SK-N-SH treated with all-trans-retinoic acid at 6 μM for 48 hours (cell line): ENCODE data around the gene FRMD5.
A peak's percentile ranks its signal among the peaks of the same experiment; 100 is the strongest.

Source experiments
- ATAC-seq: fragments of 200-7000 bp; cut with Tn5 transposase; 3 replicates; pipeline ENCODE4 v1.9.1; 2020; ENCODE audit warnings: mild to moderate bottlenecking, moderate library complexity
- ARNTL ChIP-seq: fragments of 450-650 bp; formaldehyde crosslinking; IDR thresholded peaks from 2 replicates; pipeline ENCODE4 v1.5.0; 2020; ENCODE audit warnings: low read depth, mild to moderate bottlenecking, moderate library complexity, borderline replicate concordance
- BACH2 ChIP-seq: fragments of 250-450 bp; sonication (Bioruptor Pico); IDR thresholded peaks from 2 replicates; pipeline ENCODE4 v1.9.0; 2021; ENCODE audit warnings: mild to moderate bottlenecking, borderline replicate concordance
- CREB5 ChIP-seq: fragments of 250-450 bp; sonication (Bioruptor Pico); IDR thresholded peaks from 2 replicates; pipeline ENCODE4 v1.5.1; 2020; ENCODE audit warnings: low read depth, mild to moderate bottlenecking, moderate library complexity
- CSDC2 ChIP-seq: fragments of 250-450 bp; sonication (Bioruptor Pico); IDR thresholded peaks from 2 replicates; pipeline ENCODE4 v1.5.0; 2020; ENCODE audit warnings: mild to moderate bottlenecking, moderate library complexity
- CSRNP3 ChIP-seq: fragments of 250-450 bp; sonication (Bioruptor Pico); IDR thresholded peaks from 2 replicates; pipeline ENCODE4 v1.5.1; 2021; ENCODE audit warnings: mild to moderate bottlenecking, moderate library complexity
- ESRRG ChIP-seq: fragments of 250-450 bp; sonication (Bioruptor Pico); IDR thresholded peaks from 2 replicates; pipeline ENCODE4 v1.6.1; 2021; ENCODE audit warnings: mild to moderate bottlenecking
- ISL1 ChIP-seq: fragments of 250-450 bp; sonication (Bioruptor Pico); IDR thresholded peaks from 2 replicates; pipeline ENCODE4 v2.1.2; 2022; ENCODE audit warnings: mild to moderate bottlenecking, moderate library complexity
- OSR1 ChIP-seq: fragments of 250-450 bp; sonication (Bioruptor Pico); IDR thresholded peaks from 2 replicates; pipeline ENCODE4 v1.8.0; 2022; ENCODE audit warnings: moderate library complexity, mild to moderate bottlenecking, inconsistent platforms
- PATZ1 ChIP-seq: fragments of 250-450 bp; sonication (Bioruptor Pico); IDR thresholded peaks from 2 replicates; pipeline ENCODE4 v1.8.0; 2020; ENCODE audit warnings: mild to moderate bottlenecking, moderate library complexity, borderline replicate concordance
- POU6F1 ChIP-seq: fragments of 250-450 bp; sonication (Bioruptor Pico); IDR thresholded peaks from 2 replicates; pipeline ENCODE4 v1.8.0; 2021; ENCODE audit warnings: low read depth, mild to moderate bottlenecking, moderate library complexity, borderline replicate concordance
- PPARA ChIP-seq: fragments of 250-450 bp; sonication (Bioruptor Pico); IDR thresholded peaks from 2 replicates; pipeline ENCODE4 v1.5.0; 2020; ENCODE audit warnings: mild to moderate bottlenecking, borderline replicate concordance
- RARB ChIP-seq: fragments of 250-450 bp; sonication (Bioruptor Pico); IDR thresholded peaks from 2 replicates; pipeline ENCODE4 v1.8.0; 2021; ENCODE audit warnings: mild to moderate bottlenecking, moderate library complexity
- SNAI2 ChIP-seq: fragments of 250-450 bp; sonication (Bioruptor Pico); IDR thresholded peaks from 2 replicates; pipeline ENCODE4 v1.5.0; 2020; ENCODE audit warnings: mild to moderate bottlenecking, moderate library complexity
- TCF4 ChIP-seq: fragments of 250-450 bp; sonication (Bioruptor Pico); IDR thresholded peaks from 2 replicates; pipeline ENCODE4 v1.8.0; 2021; ENCODE audit warnings: mild to moderate bottlenecking, moderate library complexity, borderline replicate concordance
- TOX ChIP-seq: fragments of 250-450 bp; sonication (Bioruptor Pico); IDR thresholded peaks from 2 replicates; pipeline ENCODE4 v1.8.0; 2021; ENCODE audit warnings: mild to moderate bottlenecking, moderate library complexity, borderline replicate concordance
- ZFP3 ChIP-seq: fragments of 250-450 bp; sonication (Bioruptor Pico); IDR thresholded peaks from 2 replicates; pipeline ENCODE4 v1.5.0; 2020; ENCODE audit warnings: mild to moderate bottlenecking, moderate library complexity
- ZFP30 ChIP-seq: fragments of 450-650 bp; formaldehyde crosslinking; IDR thresholded peaks from 2 replicates; pipeline ENCODE4 v1.5.0; 2022; ENCODE audit warnings: mild to moderate bottlenecking, moderate library complexity
- ZNF565 ChIP-seq: fragments of 450-650 bp; formaldehyde crosslinking; conservative IDR thresholded peaks from 2 replicates; pipeline ENCODE4 v1.5.0; 2020; ENCODE audit warnings: low read depth, mild to moderate bottlenecking, moderate library complexity
- ZNF8 ChIP-seq: fragments of 450-650 bp; formaldehyde crosslinking; IDR thresholded peaks from 2 replicates; pipeline ENCODE4 v1.5.0; 2020; ENCODE audit warnings: mild to moderate bottlenecking, moderate library complexity

FRMD5 gene

GRCh38 chr15:44093836-44094235 is 101.2 kb downstream of the FRMD5 start:
- ATAC-seq: no peak
- no peak for TF ChIP-seq ZNF8 (CRISPR knock-in tag)
- TF ChIP-seq SNAI2 (CRISPR knock-in tag): no peak
- TF ChIP-seq TCF4 (CRISPR knock-in tag): no peak
- no peak for TF ChIP-seq OSR1 (CRISPR knock-in tag)
- no peak for TF ChIP-seq RARB (CRISPR knock-in tag)
- TF ChIP-seq BACH2 (CRISPR knock-in tag): no peak
- TF ChIP-seq ZFP3 (CRISPR knock-in tag): no peak
- TF ChIP-seq PATZ1 (CRISPR knock-in tag): no peak
- no peak for TF ChIP-seq ARNTL (CRISPR knock-in tag)
- no peak for TF ChIP-seq ZFP30 (CRISPR knock-in tag)
- TF ChIP-seq CSDC2: no peak

- TF ChIP-seq ISL1: no peak
- no peak for TF ChIP-seq PPARA (CRISPR knock-in tag)
- TF ChIP-seq CREB5: no peak
- TF ChIP-seq ARNTL (CRISPR knock-in tag): no peak
- TF ChIP-seq ZFP30 (CRISPR knock-in tag): no peak
- no peak for TF ChIP-seq CSRNP3 (CRISPR knock-in tag)
- TF ChIP-seq SNAI2 (CRISPR knock-in tag): no peak
- no peak for TF ChIP-seq POU6F1 (CRISPR knock-in tag)
- TF ChIP-seq ZNF565: no peak
- TF ChIP-seq RARB (CRISPR knock-in tag): no peak
- no peak for TF ChIP-seq ESRRG (CRISPR knock-in tag)
- peak; percentile 60 for ATAC-seq
These were observed 102.8 kb downstream of the FRMD5 start for GRCh38 chr15:44092221-44092620.

- TF ChIP-seq ZFP30 (CRISPR knock-in tag) (no peak), ISL1 (peak; percentile 34; the same call in 1 of the 2 replicates)
- TF ChIP-seq, all 23 proteins: peak for 1
These were observed 107.2 kb downstream of the FRMD5 start for GRCh38 chr15:44087578-44088465.

GRCh38 chr15:44084770-44085169 is 110.3 kb downstream of the FRMD5 start:
- ATAC-seq: no peak
- TF ChIP-seq CSRNP3 (CRISPR knock-in tag) (no peak), CREB5 (no peak), TOX (CRISPR knock-in tag) (no peak)
- TF ChIP-seq, all 23 proteins: peak for 0

More at GRCh38 chr15:44087578-44088465, 107.2 kb downstream of the FRMD5 start:
- peak; percentile 82 for ATAC-seq
